OCI-LY7 (cell line): ENCODE measurements around the gene EIF4E3. TPM values are rescaled to one million over a fixed set of nuclear protein-coding genes. Genes with fewer than 3 reads are reported as not detected.

Experiments used
- BruUV-seq: library from RNA; stranded (reverse); fragments of 400-500 nt; replicated peaks from 2 replicates; lab custom pipeline; 2021; lab: Mats Ljungman, UMichigan
- CTCF ChIA-PET: fragments of 300-600 bp; sonication (Branson Sonifier 250); formaldehyde crosslinking; loops from one replicate; lab custom pipeline; 2022; ENCODE audit warnings: antibody characterized with exemption; ENCODE audit not compliant: unreplicated experiment; lab: Charles Lee
- POLR2A ChIA-PET: fragments of 300-600 bp; sonication (Branson Sonifier 250); formaldehyde crosslinking; loops from one replicate; lab custom pipeline; 2022; ENCODE audit warnings: antibody characterized with exemption; lab: Charles Lee
- DNase-seq: peaks from one replicate; pipeline ENCODE4 v3.0.0-alpha.2; 2015; ENCODE audit warnings: low spot score
- H2AFZ ChIP-seq: fragments of 200-600 bp; sonication (generic), shearing (Covaris generic); 2 replicates; pipeline ENCODE4 v1.6.1; 2014; ENCODE audit warnings: mild to moderate bottlenecking, antibody characterized with exemption, low read length, moderate library complexity
- H3K27ac ChIP-seq: fragments of 200-600 bp; sonication (generic); 2 replicates; pipeline ENCODE4 v1.5.1; 2014; ENCODE audit warnings: mixed run types, low read depth, mild to moderate bottlenecking, moderate library complexity, low read length, inconsistent platforms; ENCODE audit not compliant: poor library complexity, severe bottlenecking
- H3K36me3 ChIP-seq: fragments of 200-600 bp; sonication (generic); 2 replicates; pipeline ENCODE4 v1.6.1; 2014; ENCODE audit warnings: mild to moderate bottlenecking, antibody characterized with exemption, low read length, moderate library complexity, mixed read lengths; ENCODE audit not compliant: insufficient read depth
- H3K4me1 ChIP-seq: fragments of 200-600 bp; sonication (generic); 2 replicates; pipeline ENCODE4 v1.5.1; 2014; ENCODE audit warnings: mild to moderate bottlenecking, low read length; ENCODE audit not compliant: insufficient read depth, poor library complexity, severe bottlenecking
- H3K4me2 ChIP-seq: fragments of 200-600 bp; sonication (generic); 2 replicates; pipeline ENCODE4 v1.6.1; 2014; ENCODE audit warnings: mild to moderate bottlenecking, low read length
- H3K4me3 ChIP-seq: fragments of 200-600 bp; sonication (generic); 2 replicates; pipeline ENCODE4 v1.5.1; 2014; ENCODE audit warnings: mild to moderate bottlenecking, low read depth, low read length; ENCODE audit not compliant: poor library complexity, severe bottlenecking
- H3K79me2 ChIP-seq: fragments of 200-600 bp; sonication (generic); 2 replicates; pipeline ENCODE4 v1.6.1; 2016; ENCODE audit warnings: low read depth, mild to moderate bottlenecking, low read length, moderate library complexity, mixed read lengths; ENCODE audit not compliant: insufficient read depth
- H3K9me2 ChIP-seq: fragments of 200-600 bp; sonication (generic); 2 replicates; pipeline ENCODE4 v1.6.1; 2016; ENCODE audit warnings: mild to moderate bottlenecking, low read length, mixed read lengths; ENCODE audit not compliant: insufficient read depth
- H3K9me3 ChIP-seq: fragments of 200-600 bp; sonication (generic); 2 replicates; pipeline ENCODE4 v1.6.1; 2014; ENCODE audit warnings: mild to moderate bottlenecking, mixed run types, low read length, mixed read lengths
- H4K20me1 ChIP-seq: fragments of 200-600 bp; sonication (generic); 2 replicates; pipeline ENCODE4 v1.6.1; 2014; ENCODE audit warnings: mild to moderate bottlenecking, antibody characterized with exemption, low read length, moderate library complexity, mixed read lengths; ENCODE audit not compliant: insufficient read depth
- CTCF ChIP-seq: fragments of 200-600 bp; sonication (generic); conservative IDR thresholded peaks from 2 replicates; pipeline ENCODE4 v1.5.1; 2014; ENCODE audit warnings: mild to moderate bottlenecking, antibody characterized with exemption, low read length, moderate library complexity, mixed read lengths
- EZH2phosphoT487 ChIP-seq: fragments of 200-600 bp; sonication (generic); IDR thresholded peaks from 2 replicates; pipeline ENCODE4 v1.6.1; 2018; ENCODE audit warnings: low read depth, borderline replicate concordance, mild to moderate bottlenecking, mixed run types, antibody characterized with exemption, low read length, moderate library complexity, mixed read lengths
- intact Hi-C: fragments of 100-400 bp; cut with micrococcal nuclease; formaldehyde crosslinking; loops from one replicate; pipeline ENCODE4 v1.10.0; 2022; ENCODE audit not compliant: unreplicated experiment
- total RNA-seq, 2 experiments: library from RNA; depleted of rRNA in 1 of 2; stranded (reverse); fragments of >200 nt in 1 of 2; shearing (Covaris generic) in 1 of 2; gene quantifications; 2 replicates each; pipeline ENCODE4 v1.2.3, GENCODE V29; 2014 to 2022

Gene EIF4E3
- total RNA-seq, 2 experiments from 2014 or later: not detected

GRCh38 chr3:71701251-71701762 is 23.9 kb downstream of the EIF4E3 start:
- POLR2A ChIA-PET: interaction anchor here (0.6 kb wide), 1 partner anchor 1788 kb away, joined by 3 read pairs; no protein-coding TSS in a partner anchor
- H3K4me1 ChIP-seq: no peaks in the 10 kb centered on the region
- no peak for DNase-seq

GRCh38 chr3:71695000-71695482 is 30.2 kb downstream of the EIF4E3 start:
- Histone ChIP-seq H3K9me2 (no peaks in the 10 kb centered on the region), H2AFZ (no peak overlapping the region), H3K27ac (no peak overlapping the region), H3K4me3 (no peak overlapping the region), H3K36me3 (no peaks in the 10 kb centered on the region), H3K4me1 (no peaks in the 10 kb centered on the region), H4K20me1 (no peaks in the 10 kb centered on the region), H3K4me2 (no peak overlapping the region), H3K9me3 (no peaks in the 10 kb centered on the region), H3K79me2 (no peaks in the 10 kb centered on the region)
- no peak for DNase-seq
- TF ChIP-seq CTCF (no peak), EZH2phosphoT487 (no peak)
- no TSS peak for BruUV-seq
- POLR2A ChIA-PET: no interaction called here
- intact Hi-C loops: no loop called here
- CTCF ChIA-PET: no interaction called here

More at GRCh38 chr3:71701251-71701762, 23.9 kb downstream of the EIF4E3 start:
- Histone ChIP-seq H2AFZ (no peak overlapping the region), H3K36me3 (no peaks in the 10 kb centered on the region), H4K20me1 (no peaks in the 10 kb centered on the region), H3K9me2 (no peaks in the 10 kb centered on the region), H3K27ac (no peak overlapping the region), H3K79me2 (no peaks in the 10 kb centered on the region), H3K4me3 (no peak overlapping the region), H3K4me2 (no peak overlapping the region), H3K9me3 (no peaks in the 10 kb centered on the region)
- TF ChIP-seq CTCF: no peak
- TF ChIP-seq EZH2phosphoT487: no peak
- CTCF ChIA-PET: no interaction called here
- BruUV-seq: no TSS peak
- intact Hi-C loops: no loop called here

- DNase-seq: no peak
- Histone ChIP-seq H3K79me2 (no peaks in the 10 kb centered on the region), H3K4me1 (no peaks in the 10 kb centered on the region), H3K9me3 (no peaks in the 10 kb centered on the region), H3K36me3 (no peaks in the 10 kb centered on the region), H4K20me1 (no peaks in the 10 kb centered on the region), H3K4me2 (no peak overlapping the region), H3K9me2 (no peaks in the 10 kb centered on the region), H3K27ac (no peak overlapping the region), H3K4me3 (no peak overlapping the region), H2AFZ (no peak overlapping the region)
- ChIA-PET CTCF (no interaction called here), POLR2A (interaction anchor here (1.1 kb wide), 1 partner anchor 165 kb away, joined by 3 read pairs; no protein-coding TSS in a partner anchor)
- no peak for TF ChIP-seq CTCF
- TF ChIP-seq EZH2phosphoT487: no peak
- intact Hi-C loops: no loop called here
- no TSS peak for BruUV-seq
Measured at GRCh38 chr3:71694358-71694999, 30.7 kb downstream of the EIF4E3 start.
